IMR-90 (cell line): ENCODE results near the gene SAP30BP. TPM values are rescaled to one million over a fixed set of nuclear protein-coding genes. Genes with fewer than 3 reads are reported as not detected.
A peak's percentile ranks its signal among the peaks of the same experiment; 100 is the strongest.

Experiments used
- ATAC-seq: fragments of 200-7000 bp; cut with Tn5 transposase; 2 replicates; pipeline ENCODE4 v1.9.1; 2020; ENCODE audit warnings: low read depth, mild to moderate bottlenecking, moderate library complexity
- BruUV-seq: library from RNA; stranded (reverse); fragments of 400-500 nt; replicated peaks from 2 replicates; lab custom pipeline; 2021; lab: Mats Ljungman, UMichigan
- CTCF ChIA-PET: fragments of 300-600 bp; formaldehyde crosslinking; extraction: SDS; loops from one replicate; lab custom pipeline; 2021; ENCODE audit warnings: antibody characterized with exemption; lab: Yijun Ruan, JAX
- POLR2A ChIA-PET: fragments of 300-600 bp; sonication (Branson Sonifier 250); formaldehyde crosslinking; loops from one replicate; lab custom pipeline; 2022; ENCODE audit warnings: antibody characterized with exemption; ENCODE audit not compliant: unreplicated experiment; lab: Charles Lee
- DNase-seq: peaks from one replicate; pipeline ENCODE4 v3.0.0; 2013
- H2AFZ ChIP-seq: replicated peaks from 2 replicates; pipeline ENCODE3; 2013; ENCODE audit warnings: low read length, mild to moderate bottlenecking; ENCODE audit not compliant: poor library complexity
- H2AK5ac ChIP-seq: 2 replicates; pipeline ENCODE4 v1.6.1; 2013; ENCODE audit warnings: low read depth, low read length, inconsistent platforms
- H2AK9ac ChIP-seq: replicated peaks from 2 replicates; pipeline ENCODE3; 2013; ENCODE audit warnings: mild to moderate bottlenecking, low read depth, low read length, moderate library complexity; ENCODE audit not compliant: poor library complexity
- H2BK120ac ChIP-seq: 2 replicates; pipeline ENCODE4 v1.6.1; 2013; ENCODE audit warnings: low read depth, low read length, inconsistent platforms
- H2BK15ac ChIP-seq: 3 replicates; pipeline ENCODE4 v1.6.1; 2013; ENCODE audit warnings: low read depth, low read length, inconsistent platforms
- H2BK20ac ChIP-seq: 2 replicates; pipeline ENCODE4 v1.6.1; 2013; ENCODE audit warnings: low read depth, mild to moderate bottlenecking, inconsistent platforms, low read length, moderate library complexity
- H2BK5ac ChIP-seq: 2 replicates; pipeline ENCODE4 v1.6.1; 2013; ENCODE audit warnings: mild to moderate bottlenecking, low read depth, low read length, inconsistent platforms; ENCODE audit not compliant: poor library complexity, severe bottlenecking
- H3K14ac ChIP-seq: replicated peaks from 2 replicates; pipeline ENCODE4 v1.6.1; 2013; ENCODE audit warnings: low read depth, low read length, inconsistent platforms
- H3K18ac ChIP-seq: 2 replicates; pipeline ENCODE4 v1.6.1; 2013; ENCODE audit warnings: low read depth, low read length, control low read depth
- H3K23ac ChIP-seq: 2 replicates; pipeline ENCODE4 v1.6.1; 2013; ENCODE audit warnings: low read depth, low read length, inconsistent platforms
- H3K27ac ChIP-seq: 2 replicates; pipeline ENCODE4 v1.5.1; 2013; ENCODE audit warnings: mild to moderate bottlenecking, control low read depth, low read length; ENCODE audit not compliant: insufficient read depth
- H3K27me3 ChIP-seq: 2 replicates; pipeline ENCODE4 v1.6.1; 2013; ENCODE audit warnings: low read length; ENCODE audit not compliant: control insufficient read depth, insufficient read depth
- H3K36me3 ChIP-seq: 2 replicates; pipeline ENCODE4 v1.6.1; 2013; ENCODE audit warnings: low read length, mixed read lengths; ENCODE audit not compliant: control insufficient read depth, insufficient read depth
- H3K4ac ChIP-seq: 2 replicates; pipeline ENCODE4 v1.6.1; 2013; ENCODE audit warnings: low read depth, low read length, inconsistent platforms
- H3K4me1 ChIP-seq: 2 replicates; pipeline ENCODE4 v1.6.1; 2013; ENCODE audit warnings: low read length, mixed read lengths; ENCODE audit not compliant: control insufficient read depth, insufficient read depth
- H3K4me2 ChIP-seq: 2 replicates; pipeline ENCODE4 v1.6.1; 2013; ENCODE audit warnings: low read depth, mild to moderate bottlenecking, control low read depth, low read length, moderate library complexity
- H3K4me3 ChIP-seq: 2 replicates; pipeline ENCODE4 v1.5.1; 2013; ENCODE audit warnings: low read depth, mild to moderate bottlenecking, control low read depth, low read length, moderate library complexity; ENCODE audit not compliant: insufficient read depth
- H3K56ac ChIP-seq: 2 replicates; pipeline ENCODE4 v1.6.1; 2013; ENCODE audit warnings: low read length, inconsistent platforms; ENCODE audit not compliant: insufficient read depth; ENCODE audit errors: extremely low read depth
- H3K79me1 ChIP-seq, 2 experiments: 2 replicates each; pipeline ENCODE4 v1.6.1; 2013; ENCODE audit warnings: low read length in 2 of 2, inconsistent platforms in 1 of 2, low read depth in 1 of 2
- H3K9ac ChIP-seq: 2 replicates; pipeline ENCODE4 v1.6.1; 2013; ENCODE audit warnings: low read depth, low read length, control low read depth
- H3K9me1 ChIP-seq: 2 replicates; pipeline ENCODE4 v1.6.1; 2013; ENCODE audit warnings: low read length, inconsistent platforms; ENCODE audit not compliant: insufficient read depth
- H3K9me3 ChIP-seq: 2 replicates; pipeline ENCODE4 v1.6.1; 2013; ENCODE audit warnings: low read length; ENCODE audit not compliant: control insufficient read depth, insufficient read depth
- H4K20me1 ChIP-seq: 2 replicates; pipeline ENCODE4 v1.6.1; 2013; ENCODE audit warnings: low read length, inconsistent platforms; ENCODE audit not compliant: insufficient read depth
- H4K5ac ChIP-seq: 2 replicates; pipeline ENCODE4 v1.6.1; 2013; ENCODE audit warnings: mild to moderate bottlenecking, low read depth, low read length, control low read depth
- H4K8ac ChIP-seq, 2 experiments: 2 replicates each; pipeline ENCODE4 v1.6.1; 2013; ENCODE audit warnings: low read depth in 2 of 2, low read length in 2 of 2, control low read depth in 1 of 2, inconsistent platforms in 1 of 2
- H4K91ac ChIP-seq: 2 replicates; pipeline ENCODE4 v1.6.1; 2013; ENCODE audit warnings: low read depth, low read length, inconsistent platforms; ENCODE audit not compliant: insufficient read depth
- BHLHE40 ChIP-seq: fragments of 150-350 bp; IDR thresholded peaks from 2 replicates; pipeline ENCODE4 v1.6.1; 2016; ENCODE audit warnings: mild to moderate bottlenecking, low read depth, low read length
- CEBPB ChIP-seq: IDR thresholded peaks from 2 replicates; pipeline ENCODE4 v1.6.1; 2012; ENCODE audit warnings: low read depth, low read length, improper control_type of control experiment
- CHD1 ChIP-seq: IDR thresholded peaks from 2 replicates; pipeline ENCODE4 v1.6.1; 2012; ENCODE audit warnings: low read depth, low read length, improper control_type of control experiment
- FOS ChIP-seq: fragments of 150-350 bp; IDR thresholded peaks from 2 replicates; pipeline ENCODE4 v1.6.1; 2016; ENCODE audit warnings: low read depth, low read length
- MAFK ChIP-seq: IDR thresholded peaks from 2 replicates; pipeline ENCODE4 v1.6.1; 2012; ENCODE audit warnings: low read depth, low read length, improper control_type of control experiment
- MAZ ChIP-seq: IDR thresholded peaks from 2 replicates; pipeline ENCODE4 v1.6.1; 2012; ENCODE audit warnings: low read depth, mild to moderate bottlenecking, low read length, improper control_type of control experiment, moderate library complexity, borderline replicate concordance
- MXI1 ChIP-seq: IDR thresholded peaks from 2 replicates; pipeline ENCODE4 v1.6.1; 2012; ENCODE audit warnings: low read depth, mild to moderate bottlenecking, low read length, moderate library complexity, borderline replicate concordance
- NFE2L2 ChIP-seq: fragments of 150-350 bp; IDR thresholded peaks from 2 replicates; pipeline ENCODE4 v1.6.1; 2016; ENCODE audit warnings: low read depth, mild to moderate bottlenecking, low read length
- POLR2A ChIP-seq: IDR thresholded peaks from 2 replicates; pipeline ENCODE4 v1.6.1; 2012; ENCODE audit warnings: mild to moderate bottlenecking, low read depth, low read length
- RAD21 ChIP-seq: IDR thresholded peaks from 2 replicates; pipeline ENCODE4 v1.6.1; 2012; ENCODE audit warnings: low read length, improper control_type of control experiment
- RCOR1 ChIP-seq: IDR thresholded peaks from 2 replicates; pipeline ENCODE4 v1.6.1; 2012; ENCODE audit warnings: mild to moderate bottlenecking, low read length, improper control_type of control experiment; ENCODE audit not compliant: insufficient replicate concordance
- RFX5 ChIP-seq: IDR thresholded peaks from 2 replicates; pipeline ENCODE4 v1.8.0; 2012; ENCODE audit warnings: low read depth, mild to moderate bottlenecking, low read length, moderate library complexity
- SMC3 ChIP-seq: fragments of 150-350 bp; IDR thresholded peaks from 2 replicates; pipeline ENCODE4 v1.6.1; 2016; ENCODE audit warnings: low read depth, mild to moderate bottlenecking, antibody characterized with exemption, low read length, moderate library complexity
- WGBS, 2 experiments: methylation state at CpG; one replicate each; pipeline versions ENCODE4 v1.1.5 to v1.1.7; 2013; ENCODE audit warnings: missing lambda C conversion rate in 2 of 2; ENCODE audit not compliant: insufficient read length in 1 of 2; ENCODE audit errors: extremely low coverage in 2 of 2; 5-methylcytosine and 5-hydroxymethylcytosine counted together
- dilution Hi-C: fragments of 300-500 bp; cut with HindIII; formaldehyde crosslinking; loops from one replicate; pipeline ENCODE4 v1.14.3; 2018; ENCODE audit warnings: low sequenced_read_pairs; ENCODE audit not compliant: unreplicated experiment
- in situ Hi-C: fragments of 300-500 bp; cut with MboI; formaldehyde crosslinking; loops from 3 replicates; pipeline ENCODE4 v1.14.3; 2019; ENCODE audit warnings: low sequenced_read_pairs, inconsistent platforms, mixed read lengths
- intact Hi-C: fragments of 100-400 bp; cut with micrococcal nuclease; formaldehyde crosslinking; loops from 2 replicates; pipeline ENCODE4 v1.10.0; 2022
- polyA plus RNA-seq, 3 experiments: library from polyadenylated mRNA; depleted of rRNA; stranded (reverse); fragments of >200 nt; gene quantifications; 2 replicates each; pipeline ENCODE4 v1.2.3, GENCODE V29; 2012; ENCODE audit warnings: low replicate concordance in 1 of 3
- total RNA-seq: library from RNA; depleted of rRNA; stranded (reverse); fragments of >200 nt; gene quantifications from 2 replicates; pipeline ENCODE4 v1.2.3, GENCODE V29; 2012
- TF ChIP-seq, protein P1 (sequence below): fragments of 150-350 bp; IDR thresholded peaks from 2 replicates; pipeline ENCODE4 v1.6.1; 2016; ENCODE audit warnings: low read depth, mild to moderate bottlenecking, low read length, moderate library complexity, borderline replicate concordance
- TF ChIP-seq, protein P2 (sequence below): fragments of 150-350 bp; IDR thresholded peaks from 2 replicates; pipeline ENCODE4 v1.6.1; 2017; ENCODE audit warnings: mild to moderate bottlenecking, antibody characterized with exemption, low read length, low read depth
- TF ChIP-seq, protein P3 (sequence below): conservative IDR thresholded peaks from 2 replicates; pipeline ENCODE4 v1.5.1; 2012; ENCODE audit warnings: mild to moderate bottlenecking, low read depth, low read length, improper control_type of control experiment

The SAP30BP gene
- total and polyA plus RNA-seq, 2 of the 4 experiments (the other 2 are of a cell fraction), result 70.4 to 139 TPM

DNA sequence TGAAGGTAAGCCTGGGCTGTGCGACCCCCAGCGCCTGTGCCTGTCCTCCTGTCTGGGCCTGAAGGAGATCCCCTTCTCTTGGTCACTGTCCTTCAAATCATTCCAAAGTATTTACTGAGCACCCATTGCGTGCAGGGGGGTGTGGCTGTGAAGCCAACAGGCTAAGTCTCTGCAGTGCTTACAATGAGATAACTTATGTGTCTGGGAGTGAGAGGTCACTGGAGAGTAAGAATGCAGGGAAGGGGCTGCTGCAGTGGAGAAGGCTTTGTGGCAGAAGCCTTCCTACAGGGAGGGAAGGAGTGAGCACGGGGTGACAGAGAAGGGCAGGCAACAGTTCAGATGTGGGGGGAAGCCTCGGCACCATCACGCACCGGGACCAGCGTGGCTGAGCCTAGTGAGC, 45.1 kb upstream of the SAP30BP start:
- 12% methylated on average over 5 of the region's 8 CpGs; no CpG with 5 or more reads in 1 of the 2 experiments for WGBS, 2 experiments
- no peak overlapping the region for H3K56ac ChIP-seq
- no peak overlapping the region for H3K4me2 ChIP-seq
- BruUV-seq, result no TSS peak
- TF ChIP-seq CHD1 (no peak), SMC3 (no peak), MAZ (no peak), RCOR1 (no peak), BHLHE40 (no peak), MXI1 (no peak), CEBPB (no peak), RFX5 (no peak), NFE2L2 (no peak), RAD21 (no peak), POLR2A (no peak), FOS (no peak), MAFK (no peak)
- TF ChIP-seq, protein P1, sequence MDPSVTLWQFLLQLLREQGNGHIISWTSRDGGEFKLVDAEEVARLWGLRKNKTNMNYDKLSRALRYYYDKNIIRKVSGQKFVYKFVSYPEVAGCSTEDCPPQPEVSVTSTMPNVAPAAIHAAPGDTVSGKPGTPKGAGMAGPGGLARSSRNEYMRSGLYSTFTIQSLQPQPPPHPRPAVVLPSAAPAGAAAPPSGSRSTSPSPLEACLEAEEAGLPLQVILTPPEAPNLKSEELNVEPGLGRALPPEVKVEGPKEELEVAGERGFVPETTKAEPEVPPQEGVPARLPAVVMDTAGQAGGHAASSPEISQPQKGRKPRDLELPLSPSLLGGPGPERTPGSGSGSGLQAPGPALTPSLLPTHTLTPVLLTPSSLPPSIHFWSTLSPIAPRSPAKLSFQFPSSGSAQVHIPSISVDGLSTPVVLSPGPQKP, result no peak
- TF ChIP-seq, protein P2, sequence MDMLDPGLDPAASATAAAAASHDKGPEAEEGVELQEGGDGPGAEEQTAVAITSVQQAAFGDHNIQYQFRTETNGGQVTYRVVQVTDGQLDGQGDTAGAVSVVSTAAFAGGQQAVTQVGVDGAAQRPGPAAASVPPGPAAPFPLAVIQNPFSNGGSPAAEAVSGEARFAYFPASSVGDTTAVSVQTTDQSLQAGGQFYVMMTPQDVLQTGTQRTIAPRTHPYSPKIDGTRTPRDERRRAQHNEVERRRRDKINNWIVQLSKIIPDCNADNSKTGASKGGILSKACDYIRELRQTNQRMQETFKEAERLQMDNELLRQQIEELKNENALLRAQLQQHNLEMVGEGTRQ, result no peak
- TF ChIP-seq, protein P3, sequence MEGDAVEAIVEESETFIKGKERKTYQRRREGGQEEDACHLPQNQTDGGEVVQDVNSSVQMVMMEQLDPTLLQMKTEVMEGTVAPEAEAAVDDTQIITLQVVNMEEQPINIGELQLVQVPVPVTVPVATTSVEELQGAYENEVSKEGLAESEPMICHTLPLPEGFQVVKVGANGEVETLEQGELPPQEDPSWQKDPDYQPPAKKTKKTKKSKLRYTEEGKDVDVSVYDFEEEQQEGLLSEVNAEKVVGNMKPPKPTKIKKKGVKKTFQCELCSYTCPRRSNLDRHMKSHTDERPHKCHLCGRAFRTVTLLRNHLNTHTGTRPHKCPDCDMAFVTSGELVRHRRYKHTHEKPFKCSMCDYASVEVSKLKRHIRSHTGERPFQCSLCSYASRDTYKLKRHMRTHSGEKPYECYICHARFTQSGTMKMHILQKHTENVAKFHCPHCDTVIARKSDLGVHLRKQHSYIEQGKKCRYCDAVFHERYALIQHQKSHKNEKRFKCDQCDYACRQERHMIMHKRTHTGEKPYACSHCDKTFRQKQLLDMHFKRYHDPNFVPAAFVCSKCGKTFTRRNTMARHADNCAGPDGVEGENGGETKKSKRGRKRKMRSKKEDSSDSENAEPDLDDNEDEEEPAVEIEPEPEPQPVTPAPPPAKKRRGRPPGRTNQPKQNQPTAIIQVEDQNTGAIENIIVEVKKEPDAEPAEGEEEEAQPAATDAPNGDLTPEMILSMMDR, result no peak
- no peak overlapping the region for H4K91ac ChIP-seq
- peaks cover 5% of the 10 kb centered on the region; the same call in 1 of the 2 replicates for H3K4me1 ChIP-seq
- no peak overlapping the region for H2AFZ ChIP-seq
- H2BK5ac ChIP-seq, result no peak overlapping the region
- no peak overlapping the region for H2AK5ac ChIP-seq
- no peak overlapping the region for H4K5ac ChIP-seq
- H3K36me3 ChIP-seq, result no peaks in the 10 kb centered on the region
- no peak overlapping the region for H3K27ac ChIP-seq
- H3K4ac ChIP-seq, result no peak overlapping the region
- peaks cover 9% of the 10 kb centered on the region; the same call in 1 of the 2 replicates for H3K27me3 ChIP-seq
- no peak overlapping the region for H3K18ac ChIP-seq
- ChIA-PET CTCF (no interaction called here), POLR2A (no interaction called here)
- no peak overlapping the region for H4K8ac ChIP-seq
- H3K14ac ChIP-seq, result no peak overlapping the region
- H2AK9ac ChIP-seq, result no peak overlapping the region
- no peak overlapping the region for H3K23ac ChIP-seq
- in situ Hi-C loops (no loop called here), intact Hi-C loops (no loop called here), dilution Hi-C loops (no loop called here)
- H2BK20ac ChIP-seq, result no peak overlapping the region
- no peaks in the 10 kb centered on the region; the same call in 1 of the 2 replicates for H4K20me1 ChIP-seq
- no peak overlapping the region for H3K9ac ChIP-seq
- H3K79me1 ChIP-seq, result no peaks in the 10 kb centered on the region
- H2BK15ac ChIP-seq, result no peak overlapping the region
- H3K4me3 ChIP-seq, result no peak overlapping the region
- no peak overlapping the region for H2BK120ac ChIP-seq
- H3K9me1 ChIP-seq, result no peaks in the 10 kb centered on the region
- peak; percentile 30 for ATAC-seq
- peak; percentile 3 for DNase-seq
- no peaks in the 10 kb centered on the region for H3K9me3 ChIP-seq
